Breast epithelium (tissue), 3 donors: ENCODE data around the gene ZFX.

Source experiments
- POLR2A ChIP-seq: fragments of 450-650 bp; IDR thresholded peaks from one replicate; pipeline ENCODE4 v1.6.1; 2016; ENCODE audit warnings: antibody characterized with exemption, mild to moderate bottlenecking, moderate library complexity
- POLR2AphosphoS5 ChIP-seq, 3 donors: sonication (generic); formaldehyde crosslinking; IDR thresholded peaks; one replicate each; pipeline ENCODE4 v1.6.1; 2017; ENCODE audit warnings: antibody characterized with exemption in 3 of 3
- TF ChIP-seq, protein P1 (sequence below), 3 donors: fragments of 450-650 bp; IDR thresholded peaks; one replicate each; pipeline ENCODE4 v1.5.1; 2016 to 2017; ENCODE audit warnings: antibody characterized with exemption in 3 of 3, mild to moderate bottlenecking in 3 of 3, moderate library complexity in 3 of 3

DNA sequence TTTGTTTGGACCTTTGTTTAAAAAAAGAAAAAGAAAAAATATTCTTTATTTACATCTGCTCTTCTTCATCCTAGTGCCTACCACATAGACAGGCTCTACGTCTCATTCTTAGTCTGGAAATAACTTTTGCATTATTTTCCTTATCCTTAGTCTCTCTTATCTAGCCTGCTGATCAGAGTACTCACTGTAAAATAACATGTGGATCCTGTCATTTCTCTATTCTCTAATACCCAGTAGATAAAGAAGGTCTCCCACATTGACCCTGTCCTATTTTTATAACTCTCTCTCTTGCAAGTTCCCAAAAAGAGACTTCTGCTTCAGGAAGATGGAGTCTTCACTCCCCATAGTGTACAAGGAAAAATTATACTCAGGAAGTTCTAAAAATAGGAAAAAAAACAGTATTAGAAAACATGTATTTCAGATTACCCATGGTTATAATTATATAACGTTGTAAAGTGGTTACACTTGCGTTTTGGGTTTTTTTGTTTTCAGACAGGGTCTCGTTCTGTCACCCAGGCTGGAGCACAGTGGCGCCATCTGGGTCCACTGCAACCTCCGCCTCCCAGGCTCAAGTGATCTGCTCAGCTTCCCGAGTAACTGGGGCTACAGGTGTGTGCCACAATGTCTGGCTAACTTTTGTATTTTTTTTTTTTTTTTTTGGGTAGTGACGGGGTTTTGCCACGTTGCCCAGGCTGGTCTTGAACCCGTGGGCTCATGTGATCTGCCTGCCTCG lies 23.8 kb downstream of the ZFX start:
- no peak for TF ChIP-seq POLR2AphosphoS5 (IDR thresholded peaks at IDR 0.05)
- no peak for TF ChIP-seq POLR2A
- TF ChIP-seq, protein P1, sequence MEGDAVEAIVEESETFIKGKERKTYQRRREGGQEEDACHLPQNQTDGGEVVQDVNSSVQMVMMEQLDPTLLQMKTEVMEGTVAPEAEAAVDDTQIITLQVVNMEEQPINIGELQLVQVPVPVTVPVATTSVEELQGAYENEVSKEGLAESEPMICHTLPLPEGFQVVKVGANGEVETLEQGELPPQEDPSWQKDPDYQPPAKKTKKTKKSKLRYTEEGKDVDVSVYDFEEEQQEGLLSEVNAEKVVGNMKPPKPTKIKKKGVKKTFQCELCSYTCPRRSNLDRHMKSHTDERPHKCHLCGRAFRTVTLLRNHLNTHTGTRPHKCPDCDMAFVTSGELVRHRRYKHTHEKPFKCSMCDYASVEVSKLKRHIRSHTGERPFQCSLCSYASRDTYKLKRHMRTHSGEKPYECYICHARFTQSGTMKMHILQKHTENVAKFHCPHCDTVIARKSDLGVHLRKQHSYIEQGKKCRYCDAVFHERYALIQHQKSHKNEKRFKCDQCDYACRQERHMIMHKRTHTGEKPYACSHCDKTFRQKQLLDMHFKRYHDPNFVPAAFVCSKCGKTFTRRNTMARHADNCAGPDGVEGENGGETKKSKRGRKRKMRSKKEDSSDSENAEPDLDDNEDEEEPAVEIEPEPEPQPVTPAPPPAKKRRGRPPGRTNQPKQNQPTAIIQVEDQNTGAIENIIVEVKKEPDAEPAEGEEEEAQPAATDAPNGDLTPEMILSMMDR (IDR thresholded peaks at IDR 0.05), result no peak
